HL-60 (cell line): ENCODE results near the gene ERCC1.

Experiments
- DNase-seq, 2 experiments: peaks; one replicate each; pipeline ENCODE4 v3.0.0-alpha.2; 2010 to 2020; ENCODE audit warnings: low read depth in 1 of 2, low spot score in 1 of 2
- H3K27ac ChIP-seq: fragments of 250-450 bp; sonication (Bioruptor Pico); replicated peaks from 2 replicates; pipeline ENCODE4 v1.5.1; 2020; ENCODE audit warnings: mild to moderate bottlenecking, moderate library complexity
- H3K27me3 ChIP-seq: fragments of 250-450 bp; sonication (Bioruptor Pico); 2 replicates; pipeline ENCODE4 v1.5.1; 2021; ENCODE audit warnings: mild to moderate bottlenecking, moderate library complexity; ENCODE audit not compliant: insufficient read depth, poor library complexity, severe bottlenecking
- H3K4me3 ChIP-seq: replicated peaks from 2 replicates; pipeline ENCODE4 v1.5.1; 2011; ENCODE audit warnings: mild to moderate bottlenecking, control low read depth, low read length; ENCODE audit not compliant: insufficient read depth
- GABPA ChIP-seq: IDR thresholded peaks from 2 replicates; pipeline ENCODE4 v1.6.1; 2012; ENCODE audit warnings: low read depth
- POLR2AphosphoS5 ChIP-seq: IDR thresholded peaks from 2 replicates; pipeline ENCODE4 v1.6.1; 2012; ENCODE audit warnings: low read depth
- SPI1 ChIP-seq: IDR thresholded peaks from 2 replicates; pipeline ENCODE4 v1.6.1; 2012; ENCODE audit warnings: low read depth, mild to moderate bottlenecking, borderline replicate concordance
- TF ChIP-seq, protein P1 (sequence below): IDR thresholded peaks from one replicate; pipeline ENCODE4 v1.5.1; 2011; ENCODE audit warnings: low read length, control low read depth, inconsistent platforms; ENCODE audit not compliant: insufficient read depth
- TF ChIP-seq, protein P2 (sequence below): IDR thresholded peaks from 2 replicates; pipeline ENCODE4 v1.6.1; 2012; ENCODE audit warnings: low read depth; ENCODE audit not compliant: insufficient replicate concordance

ERCC1 gene

DNA sequence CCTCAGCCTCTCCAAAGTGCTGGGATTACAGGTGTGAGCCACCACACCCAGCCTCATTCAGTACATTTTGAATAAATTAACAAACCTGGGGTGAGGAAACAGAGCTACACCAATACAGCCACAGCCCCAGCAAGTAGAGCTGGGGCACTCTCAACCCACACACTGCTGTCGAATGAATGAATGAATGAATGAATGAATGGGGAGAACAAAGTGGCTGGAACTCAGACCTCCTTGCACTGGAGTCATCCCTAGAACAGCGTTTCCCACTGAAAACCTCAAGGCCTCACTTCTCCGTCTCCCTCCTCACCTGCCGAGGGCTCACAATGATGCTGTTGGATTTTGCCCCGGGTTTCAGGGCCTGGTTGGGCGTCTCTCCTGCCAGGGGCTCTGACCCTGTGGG lies 2.8 kb downstream of the ERCC1 start:
- DNase-seq = no peak
- Histone ChIP-seq H3K27me3 (no peaks in the 10 kb centered on the region), H3K4me3 (no peak overlapping the region), H3K27ac (no peak overlapping the region)
- TF ChIP-seq, protein P1, sequence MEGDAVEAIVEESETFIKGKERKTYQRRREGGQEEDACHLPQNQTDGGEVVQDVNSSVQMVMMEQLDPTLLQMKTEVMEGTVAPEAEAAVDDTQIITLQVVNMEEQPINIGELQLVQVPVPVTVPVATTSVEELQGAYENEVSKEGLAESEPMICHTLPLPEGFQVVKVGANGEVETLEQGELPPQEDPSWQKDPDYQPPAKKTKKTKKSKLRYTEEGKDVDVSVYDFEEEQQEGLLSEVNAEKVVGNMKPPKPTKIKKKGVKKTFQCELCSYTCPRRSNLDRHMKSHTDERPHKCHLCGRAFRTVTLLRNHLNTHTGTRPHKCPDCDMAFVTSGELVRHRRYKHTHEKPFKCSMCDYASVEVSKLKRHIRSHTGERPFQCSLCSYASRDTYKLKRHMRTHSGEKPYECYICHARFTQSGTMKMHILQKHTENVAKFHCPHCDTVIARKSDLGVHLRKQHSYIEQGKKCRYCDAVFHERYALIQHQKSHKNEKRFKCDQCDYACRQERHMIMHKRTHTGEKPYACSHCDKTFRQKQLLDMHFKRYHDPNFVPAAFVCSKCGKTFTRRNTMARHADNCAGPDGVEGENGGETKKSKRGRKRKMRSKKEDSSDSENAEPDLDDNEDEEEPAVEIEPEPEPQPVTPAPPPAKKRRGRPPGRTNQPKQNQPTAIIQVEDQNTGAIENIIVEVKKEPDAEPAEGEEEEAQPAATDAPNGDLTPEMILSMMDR = no peak
- TF ChIP-seq, protein P2, sequence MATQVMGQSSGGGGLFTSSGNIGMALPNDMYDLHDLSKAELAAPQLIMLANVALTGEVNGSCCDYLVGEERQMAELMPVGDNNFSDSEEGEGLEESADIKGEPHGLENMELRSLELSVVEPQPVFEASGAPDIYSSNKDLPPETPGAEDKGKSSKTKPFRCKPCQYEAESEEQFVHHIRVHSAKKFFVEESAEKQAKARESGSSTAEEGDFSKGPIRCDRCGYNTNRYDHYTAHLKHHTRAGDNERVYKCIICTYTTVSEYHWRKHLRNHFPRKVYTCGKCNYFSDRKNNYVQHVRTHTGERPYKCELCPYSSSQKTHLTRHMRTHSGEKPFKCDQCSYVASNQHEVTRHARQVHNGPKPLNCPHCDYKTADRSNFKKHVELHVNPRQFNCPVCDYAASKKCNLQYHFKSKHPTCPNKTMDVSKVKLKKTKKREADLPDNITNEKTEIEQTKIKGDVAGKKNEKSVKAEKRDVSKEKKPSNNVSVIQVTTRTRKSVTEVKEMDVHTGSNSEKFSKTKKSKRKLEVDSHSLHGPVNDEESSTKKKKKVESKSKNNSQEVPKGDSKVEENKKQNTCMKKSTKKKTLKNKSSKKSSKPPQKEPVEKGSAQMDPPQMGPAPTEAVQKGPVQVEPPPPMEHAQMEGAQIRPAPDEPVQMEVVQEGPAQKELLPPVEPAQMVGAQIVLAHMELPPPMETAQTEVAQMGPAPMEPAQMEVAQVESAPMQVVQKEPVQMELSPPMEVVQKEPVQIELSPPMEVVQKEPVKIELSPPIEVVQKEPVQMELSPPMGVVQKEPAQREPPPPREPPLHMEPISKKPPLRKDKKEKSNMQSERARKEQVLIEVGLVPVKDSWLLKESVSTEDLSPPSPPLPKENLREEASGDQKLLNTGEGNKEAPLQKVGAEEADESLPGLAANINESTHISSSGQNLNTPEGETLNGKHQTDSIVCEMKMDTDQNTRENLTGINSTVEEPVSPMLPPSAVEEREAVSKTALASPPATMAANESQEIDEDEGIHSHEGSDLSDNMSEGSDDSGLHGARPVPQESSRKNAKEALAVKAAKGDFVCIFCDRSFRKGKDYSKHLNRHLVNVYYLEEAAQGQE = no peak
- TF ChIP-seq GABPA (no peak), POLR2AphosphoS5 (no peak), SPI1 (no peak)

DNA sequence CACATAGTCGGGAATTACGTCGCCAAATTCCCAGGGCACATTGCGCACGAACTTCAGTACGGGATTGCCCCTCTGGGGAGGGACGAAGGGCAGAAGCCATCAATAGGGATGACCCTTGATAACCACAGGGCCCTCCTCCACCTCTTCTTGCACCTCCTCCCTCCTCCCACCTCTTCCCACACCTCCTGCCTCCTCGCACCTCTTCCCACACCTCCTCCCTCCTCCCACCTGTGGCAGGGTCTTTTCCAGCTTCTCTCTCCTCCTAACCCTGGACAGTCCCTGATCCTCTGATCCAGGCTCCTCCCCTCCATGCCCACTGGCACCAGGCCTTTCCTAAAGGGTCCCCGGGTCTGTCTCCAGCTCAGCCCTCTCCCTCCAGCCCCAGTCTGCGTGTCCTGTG lies 3.4 kb downstream of the ERCC1 start:
- Histone ChIP-seq H3K27me3 (no peaks in the 10 kb centered on the region), H3K27ac (peak overlapping the region; percentile 29; the same call in 1 of the 2 replicates), H3K4me3 (no peak overlapping the region)
- TF ChIP-seq SPI1 (no peak), GABPA (no peak), POLR2AphosphoS5 (no peak)
- TF ChIP-seq, protein P1 = no peak
- TF ChIP-seq, protein P2 = no peak
- no peak for DNase-seq

DNA sequence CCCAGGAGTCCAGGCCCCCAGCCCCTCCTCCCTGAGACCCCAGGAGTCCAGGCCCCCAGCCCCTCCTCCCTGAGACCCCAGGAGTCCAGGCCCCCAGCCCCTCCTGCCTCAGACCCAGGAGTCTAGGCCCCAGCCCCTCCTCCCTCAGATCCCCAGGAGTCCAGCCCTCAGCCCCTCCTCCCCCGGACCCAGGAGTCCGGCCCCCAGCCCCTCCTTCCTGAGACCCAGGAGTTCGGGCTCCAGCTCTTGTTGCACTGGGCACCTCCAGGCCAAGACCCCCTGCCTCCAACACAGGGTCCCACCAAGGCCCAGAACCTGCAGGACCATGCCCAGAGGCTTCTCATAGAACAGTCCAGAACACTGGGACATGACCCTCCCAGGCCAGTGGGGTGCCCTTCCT lies 3.8 kb downstream of the ERCC1 start:
- TF ChIP-seq, protein P1 = no peak
- no peak for TF ChIP-seq GABPA
- TF ChIP-seq SPI1 = no peak

DNA sequence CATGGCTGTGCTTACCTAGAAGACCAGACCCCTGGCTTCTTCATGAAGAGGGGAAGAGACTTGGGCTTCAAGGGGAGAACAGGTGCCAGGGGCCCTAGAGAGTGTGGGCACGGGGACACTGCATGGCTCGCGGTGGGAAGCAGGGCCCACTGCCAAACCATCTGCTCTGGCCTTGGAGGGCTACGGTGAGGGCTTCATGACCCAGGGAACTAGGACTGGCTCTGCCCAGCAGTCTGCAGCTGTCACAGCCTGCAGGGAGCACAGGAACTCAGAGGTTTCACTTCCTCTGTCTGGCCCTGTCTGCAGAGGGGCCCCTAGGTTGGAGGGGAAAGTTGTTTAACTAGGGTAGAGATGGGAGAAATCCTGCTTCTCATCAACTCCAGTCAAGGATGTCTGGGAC lies 4.3 kb downstream of the ERCC1 start:
- TF ChIP-seq, protein P2 = no peak
- TF ChIP-seq POLR2AphosphoS5 (peak; percentile 48), SPI1 (peak; percentile 95), GABPA (peak; percentile 59; the same call in 1 of the 2 replicates)
- Histone ChIP-seq H3K4me3 (no peak overlapping the region), H3K27me3 (no peaks in the 10 kb centered on the region), H3K27ac (peak overlapping the region; percentile 73)
- DNase-seq = peak; percentile 77 to 82

More for the DNA sequence above, 3.8 kb downstream of the ERCC1 start:
- H3K27ac ChIP-seq = peak overlapping the region; percentile 73
- no peaks in the 10 kb centered on the region for H3K27me3 ChIP-seq
- H3K4me3 ChIP-seq = no peak overlapping the region
- DNase-seq = no peak
